ENCODE results near the gene DDO.
"Not testable (repeated sequence)": the region's sequence is repeated elsewhere in the genome, so short reads cannot be mapped to it uniquely, and the experiment has no call there.

The DDO gene

DNA sequence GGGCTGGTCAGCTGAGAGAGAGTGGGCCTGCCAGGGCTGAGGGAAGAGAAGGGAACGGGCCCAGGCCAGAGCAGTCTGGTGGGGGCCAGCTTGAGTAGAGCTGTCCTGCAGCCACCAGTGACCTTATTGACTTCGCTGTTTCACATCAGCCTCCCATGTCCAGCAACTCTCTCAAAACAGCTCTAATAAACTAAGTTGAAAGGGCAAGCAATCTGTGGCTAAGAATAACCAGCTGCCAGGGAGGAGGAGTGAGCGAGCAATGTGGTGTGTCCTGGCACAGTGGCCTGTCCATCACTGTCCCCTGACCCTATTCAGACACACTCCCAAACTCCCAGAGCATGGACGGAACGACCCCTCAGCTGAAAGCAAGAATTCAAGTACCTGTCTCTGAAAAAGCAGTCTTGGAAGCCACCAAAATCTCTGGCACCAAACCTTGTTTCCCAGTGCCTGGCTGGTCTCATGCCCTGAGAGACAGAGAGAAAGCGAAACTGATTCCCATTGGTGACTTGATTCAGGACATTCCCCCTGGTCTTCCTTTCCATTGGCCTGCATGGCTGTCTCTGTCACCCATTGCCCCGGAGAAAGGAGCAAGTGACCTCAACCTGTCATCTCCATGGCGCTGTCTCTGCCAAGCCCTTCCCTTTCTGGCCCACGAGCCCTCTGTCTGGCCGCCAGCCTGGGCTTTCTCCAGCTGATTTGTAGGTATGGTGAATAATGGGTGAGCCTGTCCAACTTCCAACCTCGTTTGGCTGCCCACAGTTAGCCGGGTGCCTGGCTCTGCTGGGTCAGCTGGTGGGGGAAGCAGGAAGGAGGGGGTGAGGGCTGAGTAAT is at the start of gene DDO:
Gene DDO, minus strand, starts transcription at position 490 of the 831 bp plus-strand sequence. CDS start 2,113 bp downstream, outside the sequence.
- Histone ChIP-seq H3K4me3 (no peak within 1 kb of the TSS), H3K9me3 (ENCODE audit: low read depth, low read length) (no peaks in the 10 kb centered on the region), H3K36me3 (ENCODE audit: insufficient read depth, low read length) (no peaks in the 10 kb centered on the region), H3K9ac (ENCODE audit: insufficient read length) (no peak within 1 kb of the TSS), H3K27ac (no peak within 1 kb of the TSS)
- no peak for TF ChIP-seq EZH2 (IDR thresholded peaks at IDR 0.05)
- no peak for TF ChIP-seq POLR2AphosphoS5 (IDR thresholded peaks at IDR 0.05; ENCODE audit: borderline replicate concordance, low read depth, low read length)
- no peak for TF ChIP-seq FOXP2 (optimal IDR thresholded peaks at IDR 0.05; ENCODE audit: control extremely low read depth, extremely low read length, insufficient read depth)
- no peak for DNase-seq (ENCODE audit: low read depth, low spot score)

DNA sequence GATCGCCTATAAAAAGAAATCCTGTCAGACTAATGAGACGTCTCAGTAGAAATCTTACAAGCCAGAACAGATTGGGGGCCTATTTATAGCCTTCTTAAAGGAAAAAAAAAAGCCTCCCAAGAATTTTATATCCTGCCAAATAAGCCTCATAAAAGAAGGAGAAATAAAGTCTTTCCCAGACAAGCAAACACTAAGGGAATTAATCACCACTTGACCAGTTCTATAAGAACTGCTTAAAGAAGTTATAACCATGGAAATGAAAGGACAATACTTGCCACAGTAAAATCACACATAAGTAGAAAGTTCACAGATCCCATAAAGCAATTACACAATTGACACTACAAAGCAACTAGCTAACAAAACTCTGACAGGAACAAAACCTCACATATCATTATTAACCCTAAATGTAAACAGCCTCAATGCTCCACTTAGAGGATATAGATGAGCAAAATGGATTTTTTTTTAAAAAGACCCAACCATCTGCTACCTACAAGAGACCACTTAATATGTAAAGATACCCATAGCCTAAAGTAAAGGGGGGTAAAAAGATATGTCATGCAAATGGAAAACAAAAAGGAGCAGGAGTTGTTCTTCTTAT is 47.6 kb upstream of the DDO start:
- no peak for DNase-seq (ENCODE audit: low read depth, low spot score)

DNA sequence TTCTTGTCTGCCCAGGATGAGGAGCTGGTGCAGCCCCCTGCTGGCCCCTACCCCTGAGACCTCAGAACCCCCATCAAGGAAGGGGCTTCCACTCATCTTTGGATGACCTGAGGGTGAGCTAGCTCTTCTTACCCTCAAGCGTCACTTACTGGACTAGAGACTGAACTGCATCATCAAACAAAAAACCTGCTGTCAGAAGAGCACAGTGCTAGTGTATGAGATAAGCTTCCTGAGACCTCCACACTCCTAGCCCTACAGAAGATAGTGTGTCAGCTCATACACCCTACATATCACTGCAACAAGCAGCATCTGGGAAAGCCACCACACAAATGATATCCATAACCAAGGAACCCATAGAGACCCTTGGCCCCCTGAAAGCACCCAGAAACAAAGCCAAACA is 46.0 kb upstream of the DDO start:
- Histone ChIP-seq H3K9ac (ENCODE audit: insufficient read length) (no peak overlapping the region), H3K4me3 (no peak overlapping the region), H3K36me3 (ENCODE audit: insufficient read depth, low read length) (no peaks in the 10 kb centered on the region; the same call in 1 of the 2 replicates), H3K27ac (no peak overlapping the region), H3K9me3 (ENCODE audit: low read depth, low read length) (0 out of 2 replicates have a peak, but pooled peaks cover 2% of the 10 kb centered on the region)
- TF ChIP-seq FOXP2 (optimal IDR thresholded peaks at IDR 0.05; ENCODE audit: control extremely low read depth, extremely low read length, insufficient read depth) (no peak), EZH2 (IDR thresholded peaks at IDR 0.05) (no peak), POLR2AphosphoS5 (IDR thresholded peaks at IDR 0.05; ENCODE audit: borderline replicate concordance, low read depth, low read length) (no peak)
- DNase-seq (ENCODE audit: low read depth, low spot score): no peak

More for the DNA sequence above, 47.6 kb upstream of the DDO start:
- H3K27ac ChIP-seq: no peak overlapping the region
- no peak overlapping the region for H3K4me3 ChIP-seq
- H3K36me3 ChIP-seq (ENCODE audit: insufficient read depth, low read length): no peaks in the 10 kb centered on the region; the same call in 1 of the 2 replicates
- H3K9me3 ChIP-seq (ENCODE audit: low read depth, low read length): 0 out of 2 replicates have a peak, but pooled peaks cover 2% of the 10 kb centered on the region
- TF ChIP-seq FOXP2 (optimal IDR thresholded peaks at IDR 0.05; ENCODE audit: control extremely low read depth, extremely low read length, insufficient read depth) (no peak), EZH2 (IDR thresholded peaks at IDR 0.05) (no peak), POLR2AphosphoS5 (IDR thresholded peaks at IDR 0.05; ENCODE audit: borderline replicate concordance, low read depth, low read length) (no peak)
- no peak overlapping the region for H3K9ac ChIP-seq (ENCODE audit: insufficient read length)

- H3K4me3 ChIP-seq: no peak overlapping the region
- H3K36me3 ChIP-seq (ENCODE audit: insufficient read depth, low read length): no peaks in the 10 kb centered on the region; the same call in 1 of the 2 replicates
- H3K9ac ChIP-seq (ENCODE audit: insufficient read length): no peak overlapping the region
- no peak overlapping the region for H3K27ac ChIP-seq
- TF ChIP-seq FOXP2 (optimal IDR thresholded peaks at IDR 0.05; ENCODE audit: control extremely low read depth, extremely low read length, insufficient read depth) (no peak), POLR2AphosphoS5 (IDR thresholded peaks at IDR 0.05; ENCODE audit: borderline replicate concordance, low read depth, low read length) (no peak), EZH2 (IDR thresholded peaks at IDR 0.05) (no peak)
- no peak for DNase-seq (ENCODE audit: low read depth, low spot score)
- H3K9me3 ChIP-seq (ENCODE audit: low read depth, low read length): 0 out of 2 replicates have a peak, but pooled peaks cover 2% of the 10 kb centered on the region
Observed at GRCh38 chr6:110459137-110459536, 43.8 kb upstream of the DDO start.

DNA sequence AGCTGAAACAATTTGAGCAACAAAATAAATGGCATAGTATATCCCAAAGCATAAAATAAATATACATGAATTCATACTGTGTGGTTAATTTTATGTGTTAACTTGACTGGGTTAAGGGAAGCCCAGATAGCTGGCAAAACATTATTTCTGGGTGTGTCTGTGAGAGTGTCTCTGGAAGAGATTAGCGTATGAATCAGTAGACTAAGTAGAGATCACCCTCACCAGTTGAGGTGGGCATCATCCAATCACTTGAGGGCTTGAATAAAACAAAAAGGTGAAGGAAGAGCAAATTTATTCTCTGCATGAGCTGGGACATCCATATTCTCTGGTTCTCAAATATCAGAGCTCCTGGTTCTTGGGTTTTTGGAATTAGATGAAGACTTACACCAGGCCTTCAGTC is 43.1 kb upstream of the DDO start:
- H3K36me3 ChIP-seq (ENCODE audit: insufficient read depth, low read length): no peaks in the 10 kb centered on the region; the same call in 1 of the 2 replicates
- H3K9ac ChIP-seq (ENCODE audit: insufficient read length): no peak overlapping the region
- 0 out of 2 replicates have a peak, but pooled peaks cover 2% of the 10 kb centered on the region for H3K9me3 ChIP-seq (ENCODE audit: low read depth, low read length)
- no peak overlapping the region for H3K27ac ChIP-seq
- no peak overlapping the region for H3K4me3 ChIP-seq
- DNase-seq (ENCODE audit: low read depth, low spot score): no peak
- TF ChIP-seq FOXP2 (optimal IDR thresholded peaks at IDR 0.05; ENCODE audit: control extremely low read depth, extremely low read length, insufficient read depth) (no peak), EZH2 (IDR thresholded peaks at IDR 0.05) (no peak), POLR2AphosphoS5 (IDR thresholded peaks at IDR 0.05; ENCODE audit: borderline replicate concordance, low read depth, low read length) (no peak)

- not testable (repeated sequence) for H3K9ac ChIP-seq (ENCODE audit: insufficient read length); H3K4me3 ChIP-seq; H3K36me3 ChIP-seq (ENCODE audit: insufficient read depth, low read length); DNase-seq (ENCODE audit: low read depth, low spot score); H3K27ac ChIP-seq; H3K9me3 ChIP-seq (ENCODE audit: low read depth, low read length)
Observed at GRCh38 chr6:110457567-110458175, 42.3 kb upstream of the DDO start.

GRCh38 chr6:110456694-110457093 is 41.3 kb upstream of the DDO start:
- no peak for DNase-seq (ENCODE audit: low read depth, low spot score)
- Histone ChIP-seq H3K9me3 (ENCODE audit: low read depth, low read length) (no peaks in the 10 kb centered on the region), H3K9ac (ENCODE audit: insufficient read length) (no peak overlapping the region), H3K4me3 (no peak overlapping the region), H3K36me3 (ENCODE audit: insufficient read depth, low read length) (no peaks in the 10 kb centered on the region), H3K27ac (no peak overlapping the region)
- no peak for TF ChIP-seq POLR2AphosphoS5 (IDR thresholded peaks at IDR 0.05; ENCODE audit: borderline replicate concordance, low read depth, low read length)
- no peak for TF ChIP-seq EZH2 (IDR thresholded peaks at IDR 0.05)
- no peak for TF ChIP-seq FOXP2 (optimal IDR thresholded peaks at IDR 0.05; ENCODE audit: control extremely low read depth, extremely low read length, insufficient read depth)

DNA sequence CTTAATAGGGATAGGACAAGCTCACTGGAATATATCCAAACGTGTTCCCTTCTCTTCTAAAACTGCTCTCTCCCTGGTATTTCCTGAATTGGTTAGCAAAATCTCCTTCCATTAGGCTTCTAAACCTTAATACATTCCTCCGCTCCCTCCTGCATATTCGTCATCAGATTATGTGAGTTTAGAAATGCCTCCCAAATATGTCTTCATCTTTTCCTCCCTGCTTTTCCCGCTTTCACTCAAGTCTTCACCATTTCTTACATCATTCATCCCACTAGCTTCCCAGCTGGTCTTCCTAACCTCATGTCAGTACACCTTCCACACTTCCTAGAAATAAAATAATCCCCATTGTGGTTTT is 34.1 kb upstream of the DDO start:
- Histone ChIP-seq H3K9me3 (ENCODE audit: low read depth, low read length) (no peaks in the 10 kb centered on the region), H3K36me3 (ENCODE audit: insufficient read depth, low read length) (no peaks in the 10 kb centered on the region), H3K9ac (ENCODE audit: insufficient read length) (no peak overlapping the region), H3K4me3 (no peak overlapping the region), H3K27ac (no peak overlapping the region)
- no peak for DNase-seq (ENCODE audit: low read depth, low spot score)
- TF ChIP-seq EZH2 (IDR thresholded peaks at IDR 0.05): no peak
- no peak for TF ChIP-seq FOXP2 (optimal IDR thresholded peaks at IDR 0.05; ENCODE audit: control extremely low read depth, extremely low read length, insufficient read depth)
- no peak for TF ChIP-seq POLR2AphosphoS5 (IDR thresholded peaks at IDR 0.05; ENCODE audit: borderline replicate concordance, low read depth, low read length)
